Ishikawa (cell line): ENCODE results near the gene BICDL1.

Experiments
- CREB1 ChIP-seq: IDR thresholded peaks from 2 replicates; pipeline ENCODE4 v1.6.1; 2012; ENCODE audit warnings: low read depth
- EP300 ChIP-seq: IDR thresholded peaks from 2 replicates; pipeline ENCODE4 v1.6.1; 2012; ENCODE audit warnings: borderline replicate concordance
- FOXM1 ChIP-seq: IDR thresholded peaks from 2 replicates; pipeline ENCODE4 v1.6.1; 2012; ENCODE audit warnings: low read depth, borderline replicate concordance
- MAX ChIP-seq: IDR thresholded peaks from 2 replicates; pipeline ENCODE4 v1.6.1; 2012
- NFIC ChIP-seq: IDR thresholded peaks from 2 replicates; pipeline ENCODE4 v1.6.1; 2012
- RAD21 ChIP-seq: IDR thresholded peaks from 2 replicates; pipeline ENCODE4 v1.6.1; 2012; ENCODE audit warnings: low read depth
- REST ChIP-seq: IDR thresholded peaks from 2 replicates; pipeline ENCODE4 v1.6.1; 2012; ENCODE audit warnings: low read depth, mild to moderate bottlenecking
- TAF1 ChIP-seq: IDR thresholded peaks from 2 replicates; pipeline ENCODE4 v1.6.1; 2012; ENCODE audit warnings: low read depth, mild to moderate bottlenecking
- YY1 ChIP-seq: IDR thresholded peaks from 2 replicates; pipeline ENCODE4 v1.6.1; 2012; ENCODE audit warnings: low read depth
- ZBTB7A ChIP-seq: IDR thresholded peaks from 2 replicates; pipeline ENCODE4 v1.6.1; 2012; ENCODE audit warnings: low read depth

GRCh38 chr12:120121343-120121742 lies 132.3 kb downstream of the BICDL1 start:
- no peak for TF ChIP-seq TAF1
- no peak for TF ChIP-seq RAD21
- no peak for TF ChIP-seq EP300
- no peak for TF ChIP-seq ZBTB7A
- no peak for TF ChIP-seq FOXM1
- TF ChIP-seq CREB1 = no peak
- TF ChIP-seq MAX = no peak
- TF ChIP-seq NFIC = no peak
- no peak for TF ChIP-seq YY1
- TF ChIP-seq REST = no peak
